ENCODE results near the gene HOXC6. TPM values are rescaled to one million over a fixed set of nuclear protein-coding genes. Genes with fewer than 3 reads are reported as not detected.

HOXC6 gene
- total RNA-seq (2013) = not detected
- not detected for polyA plus RNA-seq
- polyA minus RNA-seq = not detected in 2 replicates
- total RNA-seq = 0 to 0.35 (median 0) reads per million in 11 experiments

GRCh38 chr12:54028314-54029201 is at the start of gene HOXC6:
HOXC6 (plus strand) TSS chr12:54028440; CDS start chr12:54028522, 82 bp downstream.
- peaks cover 26 to 46% of the 10 kb centered on the region in 2 donors for H3K9me3 ChIP-seq (replicated peaks in 1 of 2; ENCODE audit: control insufficient read depth in 1 of 2, insufficient read depth in 1 of 2, low read length in 2 of 2)
- H3K4me2 ChIP-seq (replicated peaks; ENCODE audit: extremely low read depth, low read length, poor library complexity, severe bottlenecking) = no peak within 1 kb of the TSS
- TF ChIP-seq, protein P1, sequence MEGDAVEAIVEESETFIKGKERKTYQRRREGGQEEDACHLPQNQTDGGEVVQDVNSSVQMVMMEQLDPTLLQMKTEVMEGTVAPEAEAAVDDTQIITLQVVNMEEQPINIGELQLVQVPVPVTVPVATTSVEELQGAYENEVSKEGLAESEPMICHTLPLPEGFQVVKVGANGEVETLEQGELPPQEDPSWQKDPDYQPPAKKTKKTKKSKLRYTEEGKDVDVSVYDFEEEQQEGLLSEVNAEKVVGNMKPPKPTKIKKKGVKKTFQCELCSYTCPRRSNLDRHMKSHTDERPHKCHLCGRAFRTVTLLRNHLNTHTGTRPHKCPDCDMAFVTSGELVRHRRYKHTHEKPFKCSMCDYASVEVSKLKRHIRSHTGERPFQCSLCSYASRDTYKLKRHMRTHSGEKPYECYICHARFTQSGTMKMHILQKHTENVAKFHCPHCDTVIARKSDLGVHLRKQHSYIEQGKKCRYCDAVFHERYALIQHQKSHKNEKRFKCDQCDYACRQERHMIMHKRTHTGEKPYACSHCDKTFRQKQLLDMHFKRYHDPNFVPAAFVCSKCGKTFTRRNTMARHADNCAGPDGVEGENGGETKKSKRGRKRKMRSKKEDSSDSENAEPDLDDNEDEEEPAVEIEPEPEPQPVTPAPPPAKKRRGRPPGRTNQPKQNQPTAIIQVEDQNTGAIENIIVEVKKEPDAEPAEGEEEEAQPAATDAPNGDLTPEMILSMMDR (IDR thresholded peaks at IDR 0.05) = no peak
- DNase-seq = no peak
- Mint-ChIP-seq H3K27me3 (ENCODE audit: low read depth in 3 of 3) (peaks cover 96 to 99% (median 97%) of the 10 kb centered on the region in 3 donors), H3K4me3 (peak within 1 kb of the TSS in 1 of 2 donors; percentile 70), H3K36me3 (peaks cover 5 to 22% of the 10 kb centered on the region in 2 donors), H3K27ac (peak within 1 kb of the TSS in 1 of 7 donors; percentile 46), H3K4me1 (peaks cover 20% of the 10 kb centered on the region), H3K9me3 (peaks cover 6 to 32% (median 28%) of the 10 kb centered on the region in 7 donors)
- H3K36me3 ChIP-seq (replicated peaks in 1 of 2; ENCODE audit: control insufficient read depth in 1 of 2, insufficient read depth in 2 of 2, low read length in 2 of 2) = no peaks in the 10 kb centered on the region
- H3K4me3 ChIP-seq (replicated peaks in 1 of 3; ENCODE audit: low read depth in 2 of 3, low read length in 3 of 3) = no peak within 1 kb of the TSS
- H2AFZ ChIP-seq (ENCODE audit: insufficient read depth, low read depth, low read length, poor library complexity, severe bottlenecking) = no peak within 1 kb of the TSS
- intact Hi-C loops (cut with micrococcal nuclease) = no loop called here
- H4K20me1 ChIP-seq (ENCODE audit: insufficient read depth, low read length) = no peaks in the 10 kb centered on the region
- no peak within 1 kb of the TSS for H3K9ac ChIP-seq (ENCODE audit: insufficient read depth, low read length, poor library complexity, severe bottlenecking)
- H3K79me2 ChIP-seq (ENCODE audit: insufficient read depth, low read length) = no peaks in the 10 kb centered on the region
- peaks cover 88 to 99% of the 10 kb centered on the region in 2 donors for H3K27me3 ChIP-seq (ENCODE audit: control insufficient read depth in 2 of 2, insufficient read depth in 2 of 2, low read length in 2 of 2)
- 12% methylated on average over 23 of the region's 36 CpGs for WGBS (ENCODE audit: insufficient coverage)
- H3K27ac ChIP-seq (ENCODE audit: low read depth in 1 of 2, low read length in 2 of 2) = no peak within 1 kb of the TSS
- H3K4me1 ChIP-seq (ENCODE audit: control insufficient read depth in 1 of 2, insufficient read depth in 2 of 2, low read length in 2 of 2) = no peaks in the 10 kb centered on the region

- peaks cover 97 to 100% (median 100%) of the 10 kb centered on the region in 3 donors for H3K27me3 Mint-ChIP-seq (ENCODE audit: low read depth in 3 of 3)
- H3K36me3 ChIP-seq (replicated peaks in 1 of 2; ENCODE audit: control insufficient read depth in 1 of 2, insufficient read depth in 2 of 2, low read length in 2 of 2) = no peaks in the 10 kb centered on the region
- peaks cover 18 to 28% of the 10 kb centered on the region in 2 donors for H3K4me1 ChIP-seq (ENCODE audit: control insufficient read depth in 1 of 2, insufficient read depth in 2 of 2, low read length in 2 of 2)
- H3K9me3 ChIP-seq (replicated peaks in 1 of 2; ENCODE audit: control insufficient read depth in 1 of 2, insufficient read depth in 1 of 2, low read length in 2 of 2) = peaks cover 44 to 86% of the 10 kb centered on the region in 2 donors
- no peak overlapping the region for H2AFZ ChIP-seq (ENCODE audit: insufficient read depth, low read depth, low read length, poor library complexity, severe bottlenecking)
- no peak for DNase-seq
- H3K4me3 Mint-ChIP-seq = peak overlapping the region in 1 of 2 donors; percentile 89
- H3K4me2 ChIP-seq (replicated peaks; ENCODE audit: extremely low read depth, low read length, poor library complexity, severe bottlenecking) = no peak overlapping the region
- no peak overlapping the region for H3K27ac ChIP-seq (ENCODE audit: low read depth in 1 of 2, low read length in 2 of 2)
- H4K20me1 ChIP-seq (ENCODE audit: insufficient read depth, low read length) = no peaks in the 10 kb centered on the region
- H3K79me2 ChIP-seq (ENCODE audit: insufficient read depth, low read length) = no peaks in the 10 kb centered on the region
- intact Hi-C loops (cut with micrococcal nuclease) = loop anchor here in 1 of 2 donors (10.0 kb wide), 1 partner anchor 56 kb away; the partner anchor contains the start of gene HOXC5
- peaks cover 10 to 21% of the 10 kb centered on the region in 2 donors for H3K36me3 Mint-ChIP-seq
- H3K9me3 Mint-ChIP-seq = peaks cover 7 to 69% (median 56%) of the 10 kb centered on the region in 7 donors
- H3K27me3 ChIP-seq (ENCODE audit: control insufficient read depth in 2 of 2, insufficient read depth in 2 of 2, low read length in 2 of 2) = peaks cover 97 to 100% of the 10 kb centered on the region in 2 donors
- TF ChIP-seq, protein P1 (IDR thresholded peaks at IDR 0.05) = no peak
- no CpG with 5 or more reads among the region's 15 CpGs for WGBS (ENCODE audit: insufficient coverage)
- H3K27ac Mint-ChIP-seq = no peak overlapping the region
- peaks cover 27% of the 10 kb centered on the region for H3K4me1 Mint-ChIP-seq
- H3K9ac ChIP-seq (ENCODE audit: insufficient read depth, low read length, poor library complexity, severe bottlenecking) = no peak overlapping the region
- H3K4me3 ChIP-seq (replicated peaks in 1 of 3; ENCODE audit: low read depth in 2 of 3, low read length in 3 of 3) = no peak overlapping the region
These were observed 49.5 kb upstream of the HOXC6 start for GRCh38 chr12:53978477-53979356.

Measured in CD14-positive monocyte (primary cell).